Measurements from ENCODE around the gene LRBA.

LRBA gene

GRCh38 chr4:150942539-150942938 is 72.5 kb downstream of the LRBA start:
- FAIRE-seq = no peak

GRCh38 chr4:150940123-150940522 is 75.0 kb downstream of the LRBA start:
- DNase-seq (ENCODE audit: insufficient read length, low spot score) (no peak), FAIRE-seq (no peak)
- no peak for TF ChIP-seq CTCF (IDR thresholded peaks at IDR 0.05; ENCODE audit: insufficient read depth, missing control alignments)

More at GRCh38 chr4:150942539-150942938, 72.5 kb downstream of the LRBA start:
- TF ChIP-seq CTCF (IDR thresholded peaks at IDR 0.05; ENCODE audit: insufficient read depth, missing control alignments) = no peak
- DNase-seq (ENCODE audit: insufficient read length, low spot score) = no peak

- no peak for DNase-seq (ENCODE audit: insufficient read length, low spot score)
- FAIRE-seq = no peak
- no peak for TF ChIP-seq CTCF (IDR thresholded peaks at IDR 0.05; ENCODE audit: insufficient read depth, missing control alignments)
Measured at GRCh38 chr4:150939530-150939929, 75.6 kb downstream of the LRBA start.

GRCh38 chr4:150938873-150939499 is 76.1 kb downstream of the LRBA start:
- FAIRE-seq = no peak
- DNase-seq (ENCODE audit: insufficient read length, low spot score) = no peak
- no peak for TF ChIP-seq CTCF (IDR thresholded peaks at IDR 0.05; ENCODE audit: insufficient read depth, missing control alignments)

GRCh38 chr4:150938417-150938816 is 76.7 kb downstream of the LRBA start:
- no peak for FAIRE-seq
- TF ChIP-seq CTCF (IDR thresholded peaks at IDR 0.05; ENCODE audit: insufficient read depth, missing control alignments) = no peak
- DNase-seq (ENCODE audit: insufficient read length, low spot score) = no peak

DNA sequence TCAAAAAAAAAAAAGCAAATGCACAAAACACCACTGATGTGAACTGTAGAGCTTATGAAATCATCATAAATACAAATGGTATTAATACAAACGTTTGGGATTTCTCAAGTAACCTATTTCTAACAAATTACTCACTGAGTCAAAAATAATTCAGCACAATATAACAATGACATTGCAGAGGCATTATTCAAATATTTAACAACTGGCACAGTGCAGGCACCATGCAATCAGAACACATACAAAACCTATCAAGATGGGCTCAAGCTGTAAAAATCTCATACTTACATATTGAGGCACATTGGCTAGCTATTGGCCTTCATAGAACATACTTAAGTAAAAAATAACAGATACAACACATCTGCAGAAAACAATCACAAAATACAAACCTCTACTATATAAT is 81.1 kb downstream of the LRBA start:
- TF ChIP-seq CTCF (IDR thresholded peaks at IDR 0.05; ENCODE audit: insufficient read depth, missing control alignments) = no peak
- no peak for FAIRE-seq
- DNase-seq (ENCODE audit: insufficient read length, low spot score) = no peak

GRCh38 chr4:150931796-150932195 is 83.3 kb downstream of the LRBA start:
- FAIRE-seq (no peak), DNase-seq (ENCODE audit: insufficient read length, low spot score) (no peak)
- TF ChIP-seq CTCF (IDR thresholded peaks at IDR 0.05; ENCODE audit: insufficient read depth, missing control alignments) = no peak
